ENCODE measurements around the gene MBD5.

DNA sequence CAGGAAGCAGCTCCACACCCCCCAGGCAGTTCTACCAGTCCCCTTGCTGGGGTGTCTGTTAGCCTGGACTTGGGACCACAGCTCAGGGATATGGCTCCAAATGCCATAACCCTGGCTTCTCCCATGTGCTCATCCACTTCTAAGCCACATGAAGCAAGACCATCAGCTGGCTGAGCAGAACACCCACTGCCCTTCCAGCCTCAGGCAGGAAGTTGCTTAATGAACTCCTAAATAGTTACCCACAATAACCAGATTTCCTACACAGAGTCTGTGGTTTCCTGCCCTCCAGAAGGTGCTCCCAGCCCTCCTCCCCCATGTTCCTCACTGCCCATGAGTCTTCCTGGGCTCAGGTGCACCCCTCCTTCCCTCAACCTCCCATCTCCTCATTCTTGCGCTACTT, 525.4 kb downstream of the MBD5 start:
- TF ChIP-seq, protein P1, sequence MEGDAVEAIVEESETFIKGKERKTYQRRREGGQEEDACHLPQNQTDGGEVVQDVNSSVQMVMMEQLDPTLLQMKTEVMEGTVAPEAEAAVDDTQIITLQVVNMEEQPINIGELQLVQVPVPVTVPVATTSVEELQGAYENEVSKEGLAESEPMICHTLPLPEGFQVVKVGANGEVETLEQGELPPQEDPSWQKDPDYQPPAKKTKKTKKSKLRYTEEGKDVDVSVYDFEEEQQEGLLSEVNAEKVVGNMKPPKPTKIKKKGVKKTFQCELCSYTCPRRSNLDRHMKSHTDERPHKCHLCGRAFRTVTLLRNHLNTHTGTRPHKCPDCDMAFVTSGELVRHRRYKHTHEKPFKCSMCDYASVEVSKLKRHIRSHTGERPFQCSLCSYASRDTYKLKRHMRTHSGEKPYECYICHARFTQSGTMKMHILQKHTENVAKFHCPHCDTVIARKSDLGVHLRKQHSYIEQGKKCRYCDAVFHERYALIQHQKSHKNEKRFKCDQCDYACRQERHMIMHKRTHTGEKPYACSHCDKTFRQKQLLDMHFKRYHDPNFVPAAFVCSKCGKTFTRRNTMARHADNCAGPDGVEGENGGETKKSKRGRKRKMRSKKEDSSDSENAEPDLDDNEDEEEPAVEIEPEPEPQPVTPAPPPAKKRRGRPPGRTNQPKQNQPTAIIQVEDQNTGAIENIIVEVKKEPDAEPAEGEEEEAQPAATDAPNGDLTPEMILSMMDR (IDR thresholded peaks at IDR 0.05) = no peak
- TF ChIP-seq POLR2A (IDR thresholded peaks at IDR 0.05) = no peak

All from thyroid gland (tissue), 4 donors.